ENCODE results near the gene COQ4. TPM values are rescaled to one million over a fixed set of nuclear protein-coding genes. Genes with fewer than 3 reads are reported as not detected.
A peak's percentile ranks its signal among the peaks of the same experiment; 100 is the strongest.

Gene COQ4
- total RNA-seq, 6 experiments from 2014 or later: 29.8 to 33.3 (median 31.3) TPM

DNA sequence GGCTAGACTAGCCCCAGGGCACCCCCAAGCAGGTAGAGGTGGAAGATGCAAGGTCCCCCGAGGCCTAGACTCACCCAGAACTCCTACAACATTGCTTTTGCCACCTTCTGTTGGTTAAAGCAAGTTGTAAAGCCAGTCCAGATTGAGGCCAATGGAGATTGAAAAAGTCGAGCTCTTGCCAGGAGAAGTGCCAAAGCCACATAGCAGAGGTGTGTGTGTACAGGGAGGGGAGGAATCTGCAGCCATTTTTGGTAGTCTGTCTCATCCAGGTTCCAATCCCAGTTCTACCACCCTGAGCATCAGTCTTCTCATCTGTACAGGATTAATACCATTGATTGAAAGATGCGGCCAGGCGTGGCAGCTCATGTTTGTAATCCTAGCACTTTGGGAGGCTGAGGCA, 36.2 kb downstream of the COQ4 start:
- no peak for TF ChIP-seq CTCF (IDR thresholded peaks at IDR 0.05)
- DNase-seq: peak; percentile 46
- Mint-ChIP-seq H3K27me3 (ENCODE audit: insufficient read depth) (peaks cover 3% of the 10 kb centered on the region), H3K4me1 (ENCODE audit: low read depth) (peaks cover 40% of the 10 kb centered on the region), H3K9me3 (no peaks in the 10 kb centered on the region), H3K36me3 (ENCODE audit: low read depth) (no peaks in the 10 kb centered on the region; the same call in 1 of the 2 replicates), H3K27ac (no peak overlapping the region), H3K4me3 (no peak overlapping the region)

- H3K27me3 Mint-ChIP-seq (ENCODE audit: insufficient read depth): peaks cover 3% of the 10 kb centered on the region
- no peak overlapping the region for H3K4me3 Mint-ChIP-seq
- TF ChIP-seq CTCF (IDR thresholded peaks at IDR 0.05): no peak
- H3K27ac Mint-ChIP-seq: peak overlapping the region; percentile 72
- no peaks in the 10 kb centered on the region for H3K9me3 Mint-ChIP-seq
- H3K36me3 Mint-ChIP-seq (ENCODE audit: low read depth): no peaks in the 10 kb centered on the region; the same call in 1 of the 2 replicates
- no peak for DNase-seq
- H3K4me1 Mint-ChIP-seq (ENCODE audit: low read depth): peaks cover 46% of the 10 kb centered on the region
Measured at GRCh38 chr9:128360826-128361225, 38.2 kb downstream of the COQ4 start.

DNA sequence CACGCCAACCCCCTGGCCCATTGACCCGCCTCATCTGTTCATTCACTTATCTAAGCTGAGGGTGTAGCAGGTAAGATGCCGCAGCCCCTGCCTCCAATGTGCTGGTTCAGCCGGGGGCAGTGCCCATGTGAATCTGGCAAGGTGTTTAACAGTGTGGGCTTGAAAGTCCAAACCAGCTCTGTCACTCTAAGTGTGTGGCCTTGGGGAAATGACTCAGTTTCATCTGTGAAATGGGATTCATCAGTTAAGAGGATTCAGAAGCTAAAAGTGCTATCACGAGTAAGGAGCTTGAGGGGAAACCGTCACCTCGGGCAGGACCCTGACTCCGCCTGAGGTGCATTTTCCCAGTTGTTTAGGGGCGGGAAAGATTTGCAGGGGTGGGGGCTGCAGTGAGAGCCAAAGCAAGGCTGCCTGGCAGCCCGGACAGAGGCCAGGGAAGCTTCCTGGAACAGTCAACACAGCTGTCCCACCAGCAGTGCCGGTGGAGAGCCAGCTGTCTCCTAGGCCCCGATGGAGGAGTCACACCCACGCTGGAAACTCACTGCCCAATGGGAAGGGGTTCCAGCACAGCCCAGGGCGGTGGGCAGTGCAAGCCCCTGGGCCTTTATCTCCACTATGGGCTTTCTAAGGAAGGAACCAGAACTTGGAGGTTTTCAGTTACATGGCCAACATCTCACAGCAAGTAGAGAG, 38.8 kb downstream of the COQ4 start:
- peaks cover 46% of the 10 kb centered on the region for H3K4me1 Mint-ChIP-seq (ENCODE audit: low read depth)
- TF ChIP-seq CTCF (IDR thresholded peaks at IDR 0.05): no peak
- H3K27ac Mint-ChIP-seq: peak overlapping the region; percentile 85
- no peak for DNase-seq
- H3K27me3 Mint-ChIP-seq (ENCODE audit: insufficient read depth): peaks cover 1% of the 10 kb centered on the region; the same call in 1 of the 2 replicates
- no peaks in the 10 kb centered on the region for H3K36me3 Mint-ChIP-seq (ENCODE audit: low read depth)
- no peaks in the 10 kb centered on the region for H3K9me3 Mint-ChIP-seq
- peak overlapping the region; percentile 86 for H3K4me3 Mint-ChIP-seq

DNA sequence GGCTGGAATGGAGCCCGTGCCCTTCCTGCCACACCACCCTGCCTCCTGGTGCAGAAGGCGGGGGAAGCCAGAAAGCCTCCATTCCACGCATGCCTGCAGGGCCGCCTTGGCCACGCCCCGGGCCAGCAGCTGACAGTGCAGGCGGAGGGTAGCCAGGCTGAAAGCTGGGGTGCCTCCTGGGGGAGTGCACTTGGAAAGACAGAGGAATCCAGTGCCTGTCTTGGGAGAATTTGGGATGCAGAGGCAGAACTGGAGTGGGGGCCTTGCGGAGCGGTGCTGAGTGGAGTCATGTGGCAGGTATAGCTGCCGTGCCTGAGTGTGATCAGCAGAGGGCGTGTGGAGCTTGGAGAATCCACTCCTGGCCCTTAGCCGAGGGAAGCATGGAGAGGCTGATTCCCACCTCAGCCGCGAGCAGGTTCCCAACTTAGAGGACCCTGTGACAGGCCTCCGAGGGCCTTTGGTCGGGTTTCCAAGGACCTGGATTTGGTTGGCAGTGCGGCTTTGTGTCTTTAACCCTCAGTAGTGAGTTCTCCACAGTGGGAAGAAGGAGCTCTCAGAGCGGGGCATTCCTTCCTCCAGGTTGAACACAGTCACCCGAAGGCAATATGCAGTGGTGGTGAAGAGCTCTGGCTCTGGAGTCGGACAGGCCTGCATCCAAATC, 39.5 kb downstream of the COQ4 start:
- Mint-ChIP-seq H3K4me1 (ENCODE audit: low read depth) (peaks cover 46% of the 10 kb centered on the region), H3K36me3 (ENCODE audit: low read depth) (no peaks in the 10 kb centered on the region), H3K27ac (peak overlapping the region; percentile 85), H3K4me3 (peak overlapping the region; percentile 86), H3K9me3 (no peaks in the 10 kb centered on the region), H3K27me3 (ENCODE audit: insufficient read depth) (peaks cover 1% of the 10 kb centered on the region; the same call in 1 of the 2 replicates)
- peak; percentile 90 for TF ChIP-seq CTCF (IDR thresholded peaks at IDR 0.05)
- peak; percentile 77 for DNase-seq

DNA sequence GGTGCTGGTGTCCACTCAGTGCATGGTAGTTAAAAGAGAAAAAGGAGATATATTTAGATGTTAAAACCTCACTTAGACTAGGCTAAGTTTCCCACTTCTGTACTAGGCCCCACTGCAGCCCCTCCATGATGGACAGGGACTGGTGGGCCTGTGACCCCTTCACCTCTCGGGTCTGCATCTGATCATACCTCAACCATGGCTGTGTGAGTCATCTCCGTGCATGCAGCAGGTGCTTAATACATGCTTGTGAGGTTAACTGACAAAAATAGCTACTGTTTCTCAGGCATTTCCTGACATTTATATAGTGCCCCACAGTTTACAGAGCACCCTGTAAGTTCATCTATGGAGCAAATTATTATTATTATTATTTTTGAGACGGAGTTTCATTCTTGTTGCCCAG, 40.1 kb downstream of the COQ4 start:
- H3K4me3 Mint-ChIP-seq: no peak overlapping the region; the same call in 1 of the 2 replicates
- H3K4me1 Mint-ChIP-seq (ENCODE audit: low read depth): peaks cover 46% of the 10 kb centered on the region
- H3K27ac Mint-ChIP-seq: peak overlapping the region; percentile 85; the same call in 1 of the 2 replicates
- H3K27me3 Mint-ChIP-seq (ENCODE audit: insufficient read depth): no peaks in the 10 kb centered on the region
- H3K36me3 Mint-ChIP-seq (ENCODE audit: low read depth): no peaks in the 10 kb centered on the region
- no peak for DNase-seq
- H3K9me3 Mint-ChIP-seq: no peaks in the 10 kb centered on the region
- no peak for TF ChIP-seq CTCF (IDR thresholded peaks at IDR 0.05)
